Fibroblast of mammary gland (primary cell): Measurements from ENCODE around the gene ACTR8.
A peak's percentile ranks its signal among the peaks of the same experiment; 100 is the strongest.
"Not testable (repeated sequence)": the region's sequence is repeated elsewhere in the genome, so short reads cannot be mapped to it uniquely, and the experiment has no call there.

Source experiments
- DNase-seq: peaks from one replicate; pipeline ENCODE4 v3.0.0-alpha.2; 2010; ENCODE audit warnings: low read depth
- H3K4me3 ChIP-seq: 2 replicates; pipeline ENCODE4 v1.5.1; 2011; ENCODE audit warnings: low read depth, mild to moderate bottlenecking, low read length, moderate library complexity; ENCODE audit not compliant: control insufficient read depth
- CTCF ChIP-seq: conservative IDR thresholded peaks from 2 replicates; pipeline ENCODE4 v1.5.1; 2011; ENCODE audit warnings: low read depth, low read length, inconsistent platforms; ENCODE audit not compliant: control insufficient read depth, insufficient read depth

ACTR8 gene, protein sequence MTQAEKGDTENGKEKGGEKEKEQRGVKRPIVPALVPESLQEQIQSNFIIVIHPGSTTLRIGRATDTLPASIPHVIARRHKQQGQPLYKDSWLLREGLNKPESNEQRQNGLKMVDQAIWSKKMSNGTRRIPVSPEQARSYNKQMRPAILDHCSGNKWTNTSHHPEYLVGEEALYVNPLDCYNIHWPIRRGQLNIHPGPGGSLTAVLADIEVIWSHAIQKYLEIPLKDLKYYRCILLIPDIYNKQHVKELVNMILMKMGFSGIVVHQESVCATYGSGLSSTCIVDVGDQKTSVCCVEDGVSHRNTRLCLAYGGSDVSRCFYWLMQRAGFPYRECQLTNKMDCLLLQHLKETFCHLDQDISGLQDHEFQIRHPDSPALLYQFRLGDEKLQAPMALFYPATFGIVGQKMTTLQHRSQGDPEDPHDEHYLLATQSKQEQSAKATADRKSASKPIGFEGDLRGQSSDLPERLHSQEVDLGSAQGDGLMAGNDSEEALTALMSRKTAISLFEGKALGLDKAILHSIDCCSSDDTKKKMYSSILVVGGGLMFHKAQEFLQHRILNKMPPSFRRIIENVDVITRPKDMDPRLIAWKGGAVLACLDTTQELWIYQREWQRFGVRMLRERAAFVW

DNA sequence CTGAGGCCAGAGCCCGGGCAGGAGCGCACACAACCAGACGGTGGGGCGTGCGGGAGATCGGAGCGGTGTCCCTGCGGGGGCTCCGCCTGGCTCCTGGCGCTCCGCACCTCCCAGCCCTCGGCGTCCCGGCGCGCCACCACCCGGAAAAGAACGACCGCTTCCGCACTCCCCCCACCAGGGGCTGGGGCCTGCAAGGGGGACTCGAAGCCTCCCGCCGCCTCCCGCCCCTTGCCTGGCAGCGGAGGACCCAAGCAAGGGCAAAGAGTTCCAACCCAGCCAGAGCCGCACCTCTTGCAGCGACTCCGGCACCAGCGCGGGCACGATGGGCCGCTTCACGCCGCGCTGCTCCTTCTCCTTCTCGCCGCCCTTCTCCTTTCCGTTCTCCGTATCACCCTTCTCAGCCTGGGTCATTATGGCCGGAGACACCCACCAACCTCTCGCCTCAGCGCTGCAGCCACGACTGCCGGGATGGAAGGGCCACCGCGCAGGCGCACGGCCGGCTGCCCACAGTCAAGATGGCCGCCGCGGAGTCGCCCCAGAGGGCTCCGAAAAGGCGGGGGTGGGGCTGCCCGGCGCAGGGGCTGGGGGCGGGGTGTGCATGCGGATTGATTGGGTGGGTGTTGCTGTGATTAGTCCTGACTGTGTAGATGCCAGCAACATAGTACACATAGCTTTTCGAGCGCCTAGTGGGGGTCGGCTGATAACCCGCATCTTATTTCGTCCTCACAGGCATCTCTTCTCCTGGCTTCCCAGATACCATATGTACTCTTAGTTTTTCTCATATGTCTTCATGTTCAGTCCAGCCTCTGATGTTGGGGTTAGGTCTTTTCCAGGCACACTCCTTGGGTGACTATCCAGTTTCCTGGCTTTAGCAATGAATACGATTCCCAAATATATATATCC lies at the start of gene ACTR8:
TSS of gene ACTR8 (minus strand) at position 462 of the 903 bp plus-strand sequence. CDS start at position 411, 51 bp downstream.
- H3K4me3 ChIP-seq, result peak within 1 kb of the TSS; percentile 88
- TF ChIP-seq CTCF, result no peak
- DNase-seq, result peak; percentile 73

- not testable (repeated sequence) for H3K4me3 ChIP-seq, DNase-seq
Observed at GRCh38 chr3:53927208-53927872, 45.4 kb upstream of the ACTR8 start.

- H3K4me3 ChIP-seq, result no peak overlapping the region
- DNase-seq, result peak; percentile 26
Observed at GRCh38 chr3:53921296-53921695, 39.3 kb upstream of the ACTR8 start.

DNA sequence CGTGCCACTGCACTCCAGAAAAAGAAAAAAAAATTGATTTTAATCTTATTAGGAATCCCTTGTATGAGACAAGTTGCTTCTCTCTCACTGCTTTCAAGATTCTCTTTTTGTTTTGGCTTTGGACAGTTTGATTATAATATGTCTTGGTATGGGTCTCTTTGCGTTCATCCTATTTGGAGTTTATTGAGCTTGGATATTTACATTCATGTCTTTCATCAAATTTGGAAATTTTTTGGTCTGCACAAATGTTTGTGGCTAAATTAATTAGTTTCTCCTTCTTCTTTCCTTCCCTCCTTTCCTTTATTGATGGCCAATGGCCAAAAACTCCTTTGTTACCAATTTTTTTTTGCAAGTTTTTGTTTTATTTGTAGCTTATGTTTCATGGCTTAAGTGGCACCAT lies 37.8 kb upstream of the ACTR8 start:
- TF ChIP-seq CTCF, result no peak
- DNase-seq, result no peak
- no peak overlapping the region for H3K4me3 ChIP-seq

More at GRCh38 chr3:53921296-53921695, 39.3 kb upstream of the ACTR8 start:
- peak; percentile 42 for TF ChIP-seq CTCF

GRCh38 chr3:53913401-53913800 lies 31.4 kb upstream of the ACTR8 start:
- H3K4me3 ChIP-seq, result no peak overlapping the region
- no peak for TF ChIP-seq CTCF
- DNase-seq, result no peak

DNA sequence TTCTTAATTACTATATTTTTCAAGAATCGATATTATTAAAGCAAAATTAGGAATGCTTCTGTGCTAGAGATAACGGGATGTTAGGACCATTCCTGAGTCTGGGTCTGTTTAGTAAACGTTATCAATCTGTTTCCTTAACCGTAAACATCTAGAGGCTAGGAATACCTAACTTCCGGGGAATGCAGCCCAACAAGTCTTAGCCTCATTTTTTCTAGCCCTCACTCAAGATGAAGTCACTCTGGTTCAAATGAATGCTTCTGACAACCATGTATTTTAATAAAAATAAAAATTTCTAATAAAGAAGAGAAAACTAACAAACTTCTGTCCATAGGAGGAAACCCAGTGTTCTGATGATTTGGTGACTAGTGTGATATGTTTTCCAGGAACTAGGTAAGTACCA lies 20.8 kb upstream of the ACTR8 start:
- no peak overlapping the region for H3K4me3 ChIP-seq
- no peak for TF ChIP-seq CTCF
- DNase-seq, result no peak

DNA sequence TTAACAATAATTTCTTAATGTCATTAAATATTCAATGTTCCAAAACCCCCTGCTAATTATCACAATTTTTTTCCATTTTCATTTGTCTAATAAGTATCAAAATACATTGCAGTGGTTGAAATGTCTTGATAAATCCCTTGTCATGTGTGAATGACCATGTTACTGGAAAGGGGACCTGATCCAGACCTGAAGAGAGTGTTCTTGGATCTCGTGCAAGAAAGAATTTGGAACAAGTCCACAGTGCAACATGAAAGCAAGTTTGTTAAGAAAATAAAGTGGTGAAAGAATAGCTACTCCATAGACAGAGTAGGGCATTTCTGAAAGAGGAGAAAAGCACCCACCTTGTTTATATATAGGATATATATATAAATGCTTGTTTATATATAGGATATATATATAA lies 20.1 kb upstream of the ACTR8 start:
- TF ChIP-seq CTCF, result no peak
- H3K4me3 ChIP-seq, result no peak overlapping the region
- no peak for DNase-seq
